Measurements from ENCODE around the gene IFI35.
A peak's percentile ranks its signal among the peaks of the same experiment; 100 is the strongest.

IFI35 gene

GRCh38 chr17:43021741-43022512 is 15.3 kb downstream of the IFI35 start, which contains the start of gene VAT1:
TSS of gene VAT1 (minus strand) at chr17:43022385. CDS start at chr17:43022322, 63 bp downstream.
- DNase-seq, result peak; percentile 35 to 57 (median 46)
- Histone ChIP-seq H3K27me3 (replicated peaks; ENCODE audit: control insufficient read depth, insufficient read depth, low read length, poor library complexity, severe bottlenecking) (no peaks in the 10 kb centered on the region), H3K4me3 (ENCODE audit: insufficient read depth, low read depth, low read length, poor library complexity, severe bottlenecking) (peak within 1 kb of the TSS; percentile 96), H3K4me1 (ENCODE audit: control insufficient read depth, insufficient read depth, low read length, poor library complexity, severe bottlenecking) (peaks cover 17% of the 10 kb centered on the region), H3K27ac (ENCODE audit: insufficient read depth, low read length, poor library complexity, severe bottlenecking) (peak within 1 kb of the TSS; percentile 61), H3K9me3 (ENCODE audit: control insufficient read depth, low read length) (no peaks in the 10 kb centered on the region), H3K36me3 (ENCODE audit: control insufficient read depth, insufficient read depth, low read length) (no peaks in the 10 kb centered on the region)

- H3K9me3 ChIP-seq (ENCODE audit: control insufficient read depth, low read length), result no peaks in the 10 kb centered on the region
- H3K4me1 ChIP-seq (ENCODE audit: control insufficient read depth, insufficient read depth, low read length, poor library complexity, severe bottlenecking), result peaks cover 9% of the 10 kb centered on the region
- no peaks in the 10 kb centered on the region for H3K36me3 ChIP-seq (ENCODE audit: control insufficient read depth, insufficient read depth, low read length)
- DNase-seq, result peak; percentile 71
- H3K4me3 ChIP-seq (ENCODE audit: insufficient read depth, low read depth, low read length, poor library complexity, severe bottlenecking), result peak within 1 kb of the TSS; percentile 66
- H3K27me3 ChIP-seq (replicated peaks; ENCODE audit: control insufficient read depth, insufficient read depth, low read length, poor library complexity, severe bottlenecking), result no peaks in the 10 kb centered on the region
- peak within 1 kb of the TSS; percentile 76 for H3K27ac ChIP-seq (ENCODE audit: insufficient read depth, low read length, poor library complexity, severe bottlenecking)
Observed at GRCh38 chr17:43024407-43025289, 18.1 kb downstream of the IFI35 start, which contains the start of gene RND2. TSS of gene RND2 (plus strand) at chr17:43025231. CDS start at chr17:43025348, 117 bp downstream.

GRCh38 chr17:43025290-43025657 is 18.7 kb downstream of the IFI35 start:
- no peaks in the 10 kb centered on the region for H3K27me3 ChIP-seq (replicated peaks; ENCODE audit: control insufficient read depth, insufficient read depth, low read length, poor library complexity, severe bottlenecking)
- DNase-seq, result no peak
- H3K4me1 ChIP-seq (ENCODE audit: control insufficient read depth, insufficient read depth, low read length, poor library complexity, severe bottlenecking), result peaks cover 9% of the 10 kb centered on the region
- no peaks in the 10 kb centered on the region for H3K36me3 ChIP-seq (ENCODE audit: control insufficient read depth, insufficient read depth, low read length)
- no peak overlapping the region for H3K27ac ChIP-seq (ENCODE audit: insufficient read depth, low read length, poor library complexity, severe bottlenecking)
- H3K4me3 ChIP-seq (ENCODE audit: insufficient read depth, low read depth, low read length, poor library complexity, severe bottlenecking), result peak overlapping the region; percentile 38
- no peaks in the 10 kb centered on the region for H3K9me3 ChIP-seq (ENCODE audit: control insufficient read depth, low read length)

GRCh38 chr17:43025766-43026537 is 19.4 kb downstream of the IFI35 start:
- DNase-seq, result no peak
- H3K9me3 ChIP-seq (ENCODE audit: control insufficient read depth, low read length), result no peaks in the 10 kb centered on the region
- H3K4me3 ChIP-seq (ENCODE audit: insufficient read depth, low read depth, low read length, poor library complexity, severe bottlenecking), result no peak overlapping the region
- no peak overlapping the region for H3K27ac ChIP-seq (ENCODE audit: insufficient read depth, low read length, poor library complexity, severe bottlenecking)
- peaks cover 9% of the 10 kb centered on the region for H3K4me1 ChIP-seq (ENCODE audit: control insufficient read depth, insufficient read depth, low read length, poor library complexity, severe bottlenecking)
- H3K36me3 ChIP-seq (ENCODE audit: control insufficient read depth, insufficient read depth, low read length), result no peaks in the 10 kb centered on the region
- H3K27me3 ChIP-seq (replicated peaks; ENCODE audit: control insufficient read depth, insufficient read depth, low read length, poor library complexity, severe bottlenecking), result no peaks in the 10 kb centered on the region

GRCh38 chr17:43026595-43026994 is 20.0 kb downstream of the IFI35 start:
- Histone ChIP-seq H3K9me3 (ENCODE audit: control insufficient read depth, low read length) (no peaks in the 10 kb centered on the region), H3K4me3 (ENCODE audit: insufficient read depth, low read depth, low read length, poor library complexity, severe bottlenecking) (no peak overlapping the region), H3K27ac (ENCODE audit: insufficient read depth, low read length, poor library complexity, severe bottlenecking) (no peak overlapping the region), H3K4me1 (ENCODE audit: control insufficient read depth, insufficient read depth, low read length, poor library complexity, severe bottlenecking) (peaks cover 9% of the 10 kb centered on the region), H3K36me3 (ENCODE audit: control insufficient read depth, insufficient read depth, low read length) (no peaks in the 10 kb centered on the region), H3K27me3 (replicated peaks; ENCODE audit: control insufficient read depth, insufficient read depth, low read length, poor library complexity, severe bottlenecking) (no peaks in the 10 kb centered on the region)
- no peak for DNase-seq

GRCh38 chr17:43027091-43028032 is 20.8 kb downstream of the IFI35 start:
- no peaks in the 10 kb centered on the region for H3K36me3 ChIP-seq (ENCODE audit: control insufficient read depth, insufficient read depth, low read length)
- H3K4me1 ChIP-seq (ENCODE audit: control insufficient read depth, insufficient read depth, low read length, poor library complexity, severe bottlenecking), result peaks cover 9% of the 10 kb centered on the region
- H3K4me3 ChIP-seq (ENCODE audit: insufficient read depth, low read depth, low read length, poor library complexity, severe bottlenecking), result no peak overlapping the region
- no peak for DNase-seq
- no peaks in the 10 kb centered on the region for H3K27me3 ChIP-seq (replicated peaks; ENCODE audit: control insufficient read depth, insufficient read depth, low read length, poor library complexity, severe bottlenecking)
- H3K27ac ChIP-seq (ENCODE audit: insufficient read depth, low read length, poor library complexity, severe bottlenecking), result no peak overlapping the region
- H3K9me3 ChIP-seq (ENCODE audit: control insufficient read depth, low read length), result no peaks in the 10 kb centered on the region

GRCh38 chr17:43028221-43028861 is 21.8 kb downstream of the IFI35 start:
- Histone ChIP-seq H3K36me3 (ENCODE audit: control insufficient read depth, insufficient read depth, low read length) (no peaks in the 10 kb centered on the region), H3K9me3 (ENCODE audit: control insufficient read depth, low read length) (no peaks in the 10 kb centered on the region), H3K4me1 (ENCODE audit: control insufficient read depth, insufficient read depth, low read length, poor library complexity, severe bottlenecking) (peaks cover 9% of the 10 kb centered on the region), H3K27ac (ENCODE audit: insufficient read depth, low read length, poor library complexity, severe bottlenecking) (no peak overlapping the region), H3K4me3 (ENCODE audit: insufficient read depth, low read depth, low read length, poor library complexity, severe bottlenecking) (no peak overlapping the region), H3K27me3 (replicated peaks; ENCODE audit: control insufficient read depth, insufficient read depth, low read length, poor library complexity, severe bottlenecking) (no peaks in the 10 kb centered on the region)
- no peak for DNase-seq

GRCh38 chr17:43030137-43030767 is 23.7 kb downstream of the IFI35 start:
- no peak for DNase-seq
- H3K4me1 ChIP-seq (ENCODE audit: control insufficient read depth, insufficient read depth, low read length, poor library complexity, severe bottlenecking), result no peaks in the 10 kb centered on the region
- no peak overlapping the region for H3K4me3 ChIP-seq (ENCODE audit: insufficient read depth, low read depth, low read length, poor library complexity, severe bottlenecking)
- no peaks in the 10 kb centered on the region for H3K36me3 ChIP-seq (ENCODE audit: control insufficient read depth, insufficient read depth, low read length)
- no peaks in the 10 kb centered on the region for H3K27me3 ChIP-seq (replicated peaks; ENCODE audit: control insufficient read depth, insufficient read depth, low read length, poor library complexity, severe bottlenecking)
- H3K27ac ChIP-seq (ENCODE audit: insufficient read depth, low read length, poor library complexity, severe bottlenecking), result no peak overlapping the region
- no peaks in the 10 kb centered on the region for H3K9me3 ChIP-seq (ENCODE audit: control insufficient read depth, low read length)

All from effector memory CD4-positive, alpha-beta T cell (primary cell).